GM12872 (cell line): ENCODE results near the gene EPS8L2.

Experiments used
- TF ChIP-seq, protein P1 (sequence below): IDR thresholded peaks from 3 replicates; pipeline ENCODE4 v1.5.1; 2011; ENCODE audit warnings: low read depth, mild to moderate bottlenecking, low read length, moderate library complexity; ENCODE audit not compliant: insufficient read depth

Gene EPS8L2

DNA sequence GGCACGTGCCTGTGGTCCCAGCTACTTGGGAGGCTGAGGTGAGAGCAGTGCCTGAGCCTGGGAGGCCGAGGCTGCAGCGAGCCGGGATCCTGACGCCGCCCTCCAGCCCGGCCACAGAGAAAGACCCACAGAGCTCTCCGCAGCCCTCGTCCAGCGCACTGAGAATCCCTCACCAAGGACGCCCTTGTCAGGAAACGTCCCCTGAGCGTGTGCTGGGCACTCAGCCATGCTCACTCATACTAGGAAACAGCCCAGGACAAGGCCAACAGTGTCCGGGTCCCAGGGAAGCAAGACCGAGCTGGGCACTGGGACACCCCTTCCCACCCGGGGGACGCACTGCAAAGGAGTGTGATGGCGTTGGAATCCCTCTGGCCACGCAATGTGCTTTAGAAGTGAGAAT lies 25.6 kb upstream of the EPS8L2 start:
- TF ChIP-seq, protein P1, sequence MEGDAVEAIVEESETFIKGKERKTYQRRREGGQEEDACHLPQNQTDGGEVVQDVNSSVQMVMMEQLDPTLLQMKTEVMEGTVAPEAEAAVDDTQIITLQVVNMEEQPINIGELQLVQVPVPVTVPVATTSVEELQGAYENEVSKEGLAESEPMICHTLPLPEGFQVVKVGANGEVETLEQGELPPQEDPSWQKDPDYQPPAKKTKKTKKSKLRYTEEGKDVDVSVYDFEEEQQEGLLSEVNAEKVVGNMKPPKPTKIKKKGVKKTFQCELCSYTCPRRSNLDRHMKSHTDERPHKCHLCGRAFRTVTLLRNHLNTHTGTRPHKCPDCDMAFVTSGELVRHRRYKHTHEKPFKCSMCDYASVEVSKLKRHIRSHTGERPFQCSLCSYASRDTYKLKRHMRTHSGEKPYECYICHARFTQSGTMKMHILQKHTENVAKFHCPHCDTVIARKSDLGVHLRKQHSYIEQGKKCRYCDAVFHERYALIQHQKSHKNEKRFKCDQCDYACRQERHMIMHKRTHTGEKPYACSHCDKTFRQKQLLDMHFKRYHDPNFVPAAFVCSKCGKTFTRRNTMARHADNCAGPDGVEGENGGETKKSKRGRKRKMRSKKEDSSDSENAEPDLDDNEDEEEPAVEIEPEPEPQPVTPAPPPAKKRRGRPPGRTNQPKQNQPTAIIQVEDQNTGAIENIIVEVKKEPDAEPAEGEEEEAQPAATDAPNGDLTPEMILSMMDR, result no peak

DNA sequence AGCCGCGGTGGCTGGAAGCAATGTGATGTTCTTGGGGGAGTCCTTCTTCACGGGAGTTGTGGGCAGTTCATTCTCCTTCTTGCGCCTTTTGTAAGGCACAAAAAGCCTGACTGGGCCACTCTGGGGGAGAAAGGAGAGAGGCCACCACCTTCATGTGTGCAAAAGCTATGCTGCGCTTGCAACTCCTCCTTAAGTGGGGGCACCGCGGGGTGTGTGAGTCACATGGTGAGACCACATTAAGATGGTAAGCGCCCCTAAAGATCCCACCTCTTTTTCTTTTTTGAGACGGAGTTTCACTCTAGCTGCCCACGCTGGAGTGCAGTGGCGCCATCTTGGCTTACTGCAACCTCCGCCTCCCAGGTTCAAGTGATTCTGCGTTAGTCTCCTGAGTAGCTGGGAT lies 25.1 kb upstream of the EPS8L2 start:
- TF ChIP-seq, protein P1, result no peak

DNA sequence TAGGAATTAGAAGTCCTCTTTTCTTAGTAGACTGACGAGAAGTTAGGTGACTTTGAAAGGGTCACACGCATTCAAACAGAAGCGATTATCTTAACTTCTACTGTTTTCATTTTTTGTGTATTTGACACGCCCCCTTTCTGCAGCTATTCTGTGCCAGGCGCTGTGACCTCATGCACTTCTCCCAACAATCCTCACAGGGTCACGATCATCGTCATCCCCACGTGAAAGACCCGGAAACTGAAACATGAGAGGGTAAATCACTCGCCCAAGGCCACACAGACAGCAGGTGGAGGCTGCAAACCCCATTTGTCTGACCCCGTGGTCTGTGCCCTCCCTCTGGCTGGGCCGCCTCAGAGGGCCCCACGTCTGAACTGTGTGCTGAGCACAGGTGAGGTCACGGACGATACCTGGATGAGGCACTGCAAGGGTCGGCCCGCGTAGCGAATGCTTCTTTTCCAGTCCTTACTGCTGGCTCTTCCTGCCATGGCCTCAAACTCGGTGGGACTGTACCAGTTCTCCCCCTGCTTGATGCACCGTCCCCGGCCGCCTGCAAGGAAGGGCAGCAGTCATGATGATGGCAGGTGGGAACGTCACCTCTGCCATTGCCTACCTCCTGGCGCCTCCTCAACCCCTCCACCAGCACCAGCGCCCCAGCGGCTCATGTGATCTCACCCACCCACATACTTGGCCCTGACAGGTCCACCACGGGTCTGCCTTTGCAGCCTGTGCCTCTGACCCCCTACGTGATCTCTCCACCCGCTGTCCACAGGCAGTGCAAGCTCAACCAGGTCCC lies 19.4 kb upstream of the EPS8L2 start:
- TF ChIP-seq, protein P1, result no peak

DNA sequence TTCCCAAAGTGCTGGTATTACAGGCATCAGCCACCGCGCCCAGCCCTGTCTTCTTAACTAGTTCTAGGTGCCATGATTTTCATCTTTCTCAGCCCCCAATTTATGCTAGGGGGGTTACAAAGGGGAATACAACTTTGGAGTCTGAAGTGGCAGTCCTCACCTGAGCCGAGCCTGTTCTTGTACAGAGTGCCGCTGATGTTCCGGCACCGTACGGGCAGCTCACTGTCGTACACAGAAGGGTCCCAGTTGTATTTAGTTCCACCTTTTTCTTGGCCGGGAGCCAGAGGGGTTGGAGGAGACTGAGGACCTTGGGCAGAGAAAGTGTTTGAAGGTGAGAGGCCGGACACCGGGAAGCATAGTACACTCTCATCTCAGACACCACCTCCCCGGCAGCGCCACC lies 18.3 kb upstream of the EPS8L2 start:
- TF ChIP-seq, protein P1, result no peak

DNA sequence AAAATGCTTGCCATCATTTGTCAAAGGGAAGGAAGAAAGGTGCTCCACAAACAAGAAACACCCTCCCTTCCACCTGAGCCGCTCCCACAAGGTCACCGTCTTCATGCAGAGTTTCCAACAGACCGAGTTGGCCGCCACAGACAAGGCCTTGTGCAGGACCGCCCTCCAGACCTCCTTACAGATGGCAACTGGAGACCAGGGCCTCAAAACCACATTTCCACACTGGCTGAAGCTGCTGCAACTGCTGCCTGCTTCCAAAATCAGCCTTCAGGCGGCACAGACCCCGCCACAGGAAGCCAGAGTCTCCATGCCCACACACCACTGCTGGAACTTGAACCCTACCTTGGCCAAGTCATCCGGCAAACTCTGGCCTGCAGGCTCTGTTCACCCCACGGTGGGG lies 17.4 kb upstream of the EPS8L2 start:
- TF ChIP-seq, protein P1, result no peak

DNA sequence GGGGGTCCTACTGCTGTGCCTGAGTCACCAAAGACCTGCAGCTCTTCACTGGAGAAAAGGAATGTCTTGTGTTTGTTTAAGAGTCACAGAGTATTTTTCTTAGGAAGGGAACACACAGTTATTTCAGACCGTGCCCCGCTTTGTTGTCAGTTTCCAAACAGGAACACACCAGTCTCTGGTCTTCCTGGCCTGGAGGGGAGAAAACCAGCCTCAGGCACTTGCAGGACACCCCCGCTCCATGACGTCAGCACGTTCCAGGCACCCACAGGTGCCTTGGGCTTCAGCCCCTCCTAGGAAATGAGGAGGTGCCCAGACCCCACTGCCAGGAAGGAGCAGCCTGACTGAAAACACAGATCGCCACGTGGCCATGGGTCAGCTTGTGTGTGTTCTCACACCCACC lies 16.4 kb upstream of the EPS8L2 start:
- TF ChIP-seq, protein P1, result no peak

DNA sequence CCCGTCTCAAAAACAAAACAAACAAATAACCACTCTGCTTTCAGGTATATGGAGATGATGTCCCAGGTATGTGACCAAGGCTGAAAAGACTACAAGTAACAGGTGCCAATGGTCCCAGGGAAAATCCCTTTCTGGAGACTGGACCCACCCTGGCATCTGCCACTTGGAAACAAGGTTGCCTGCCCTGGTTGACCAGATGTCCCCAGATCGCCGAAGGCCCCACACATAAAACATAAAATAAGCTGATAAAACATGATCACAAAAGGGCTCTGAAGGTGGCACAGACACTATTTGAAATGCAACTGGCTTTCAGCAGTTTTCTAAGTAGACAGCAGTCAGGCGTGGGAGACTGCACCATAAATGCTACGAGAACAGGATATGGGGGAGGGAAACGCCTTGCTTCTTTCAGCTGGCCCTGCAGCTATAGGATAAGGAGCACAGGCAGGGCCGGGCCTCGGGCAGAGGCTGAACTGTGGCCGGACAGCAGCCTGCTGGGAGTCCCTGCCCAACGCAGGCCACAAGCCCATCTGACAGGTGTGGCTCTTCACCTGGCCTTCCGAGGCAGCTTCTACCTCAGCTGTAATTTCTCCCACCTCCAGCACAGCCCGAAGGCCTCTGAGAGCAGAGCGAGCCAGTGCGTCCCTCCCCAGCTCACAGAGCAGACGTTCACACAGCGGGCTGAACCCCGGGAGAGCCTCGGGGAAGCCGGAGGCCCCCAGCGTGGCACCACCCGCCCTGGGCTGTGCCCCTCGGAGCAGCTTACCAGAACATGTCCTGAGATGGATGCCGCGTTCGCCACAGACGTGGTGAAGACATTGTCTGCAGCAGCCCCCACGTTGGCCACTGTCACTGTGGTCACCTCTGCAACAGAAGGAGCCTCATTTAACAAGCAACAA lies 15.0 kb upstream of the EPS8L2 start:
- TF ChIP-seq, protein P1, result no peak
